GM21390 (cell line): ENCODE data around the gene CADPS2.
"Not testable (repeated sequence)": the region's sequence is repeated elsewhere in the genome, so short reads cannot be mapped to it uniquely, and the experiment has no call there.

Experiments used
- ATAC-seq: cut with Tn5 transposase; IDR thresholded peaks from one replicate; pipeline ENCODE4 v1.9.1; 2021; ENCODE audit not compliant: unreplicated experiment

The CADPS2 gene

GRCh38 chr7:122677149-122677548 lies 209.1 kb downstream of the CADPS2 start:
- ATAC-seq: no peak

- no peak for ATAC-seq
Observed at GRCh38 chr7:122676466-122676865, 209.8 kb downstream of the CADPS2 start.

- ATAC-seq: no peak
Observed at GRCh38 chr7:122675621-122676020, 210.6 kb downstream of the CADPS2 start.

- no peak for ATAC-seq
Observed at GRCh38 chr7:122675011-122675410, 211.2 kb downstream of the CADPS2 start.

GRCh38 chr7:122674502-122674901 lies 211.8 kb downstream of the CADPS2 start:
- ATAC-seq: no peak

GRCh38 chr7:122673951-122674350 lies 212.3 kb downstream of the CADPS2 start:
- ATAC-seq: no peak

- ATAC-seq: no peak
Observed at GRCh38 chr7:122672536-122672935, 213.7 kb downstream of the CADPS2 start.

GRCh38 chr7:122663733-122664132 lies 222.5 kb downstream of the CADPS2 start:
- ATAC-seq: no peak

- ATAC-seq: no peak
Observed at GRCh38 chr7:122658856-122659255, 227.4 kb downstream of the CADPS2 start.

GRCh38 chr7:122653685-122654084 lies 232.6 kb downstream of the CADPS2 start:
- ATAC-seq: no peak

- no peak for ATAC-seq
Observed at GRCh38 chr7:122652876-122653275, 233.4 kb downstream of the CADPS2 start.

- ATAC-seq: no peak
Observed at GRCh38 chr7:122651451-122651850, 234.8 kb downstream of the CADPS2 start.

GRCh38 chr7:122643250-122643649 lies 243.0 kb downstream of the CADPS2 start:
- no peak for ATAC-seq

GRCh38 chr7:122638459-122638858 lies 247.8 kb downstream of the CADPS2 start:
- no peak for ATAC-seq

- ATAC-seq: no peak
Observed at GRCh38 chr7:122637784-122638183, 248.5 kb downstream of the CADPS2 start.

- not testable (repeated sequence) for ATAC-seq
Observed at GRCh38 chr7:122635481-122635880, 250.8 kb downstream of the CADPS2 start.

- no peak for ATAC-seq
Observed at GRCh38 chr7:122633472-122633871, 252.8 kb downstream of the CADPS2 start.

GRCh38 chr7:122632238-122632637 lies 254.0 kb downstream of the CADPS2 start:
- ATAC-seq: no peak

- ATAC-seq: no peak
Observed at GRCh38 chr7:122629412-122629953, 256.8 kb downstream of the CADPS2 start.

GRCh38 chr7:122628651-122629411 lies 257.4 kb downstream of the CADPS2 start:
- ATAC-seq: no peak

- ATAC-seq: no peak
Observed at GRCh38 chr7:122626785-122627184, 259.5 kb downstream of the CADPS2 start.

GRCh38 chr7:122622682-122623081 lies 263.6 kb downstream of the CADPS2 start:
- ATAC-seq: no peak

- no peak for ATAC-seq
Observed at GRCh38 chr7:122619664-122620063, 266.6 kb downstream of the CADPS2 start.
